ENCODE results near the gene SLC16A4. TPM values are rescaled to one million over a fixed set of nuclear protein-coding genes. Genes with fewer than 3 reads are reported as not detected.

The SLC16A4 gene
- total and polyA plus RNA-seq, 12 donors = 1.3 to 3.5 (median 2.4) TPM

GRCh38 chr1:110430366-110430765 lies 39.5 kb upstream of the SLC16A4 start:
- no peak overlapping the region for H3K27ac ChIP-seq
- no peak for TF ChIP-seq CTCF (IDR thresholded peaks at IDR 0.05)
- H3K36me3 ChIP-seq = no peaks in the 10 kb centered on the region
- H3K9me3 ChIP-seq = no peaks in the 10 kb centered on the region
- no peak overlapping the region for H3K4me3 ChIP-seq
- no peak for DNase-seq
- H3K27me3 ChIP-seq = peaks cover 0 to 3% (median 0%) of the 10 kb centered on the region in 7 donors
- WGBS, 2 donors = 68 to 79% methylated on average over 6 of the region's 6 CpGs
- ATAC-seq = no peak
- intact Hi-C loops (cut with DNase I) = no loop called here
- H3K4me1 ChIP-seq = peaks cover 0 to 22% (median 10%) of the 10 kb centered on the region in 9 donors

- intact Hi-C loops (cut with DNase I) = no loop called here
- 74 to 79% methylated on average over 4 of the region's 4 CpGs for WGBS, 2 donors
- TF ChIP-seq CTCF (IDR thresholded peaks at IDR 0.05) = no peak
- Histone ChIP-seq H3K4me1 (peaks cover 0 to 20% (median 11%) of the 10 kb centered on the region in 9 donors), H3K27me3 (peaks cover 0 to 3% (median 0%) of the 10 kb centered on the region in 7 donors), H3K4me3 (no peak overlapping the region), H3K36me3 (no peaks in the 10 kb centered on the region), H3K27ac (no peak overlapping the region), H3K9me3 (no peaks in the 10 kb centered on the region)
- no peak for ATAC-seq
- DNase-seq = no peak
These were observed 38.1 kb upstream of the SLC16A4 start for GRCh38 chr1:110428946-110429345.

- no peak overlapping the region for H3K27ac ChIP-seq
- no peak for TF ChIP-seq CTCF (IDR thresholded peaks at IDR 0.05)
- H3K4me3 ChIP-seq = no peak overlapping the region
- H3K9me3 ChIP-seq = no peaks in the 10 kb centered on the region
- H3K4me1 ChIP-seq = peaks cover 0 to 16% (median 11%) of the 10 kb centered on the region in 9 donors
- intact Hi-C loops (cut with DNase I) = no loop called here
- ATAC-seq = no peak
- no peaks in the 10 kb centered on the region for H3K36me3 ChIP-seq
- no peak for DNase-seq
- peaks cover 0 to 3% (median 0%) of the 10 kb centered on the region in 7 donors for H3K27me3 ChIP-seq
- 50 to 61% methylated on average over 4 of the region's 4 CpGs for WGBS, 2 donors
These were observed 36.0 kb upstream of the SLC16A4 start for GRCh38 chr1:110426854-110427253.

GRCh38 chr1:110425612-110426152 lies 34.9 kb upstream of the SLC16A4 start:
- ATAC-seq = peak in 7 of 8 donors; percentile 59 to 81 (median 69)
- H3K36me3 ChIP-seq = no peaks in the 10 kb centered on the region
- 55 to 58% methylated on average over 9 of the region's 9 CpGs for WGBS, 2 donors
- H3K9me3 ChIP-seq = no peaks in the 10 kb centered on the region
- H3K27ac ChIP-seq = peak overlapping the region in 9 of 10 donors; percentile 21 to 82 (median 48)
- H3K4me3 ChIP-seq = no peak overlapping the region
- no peak for TF ChIP-seq CTCF (IDR thresholded peaks at IDR 0.05)
- H3K27me3 ChIP-seq = no peaks in the 10 kb centered on the region
- DNase-seq = peak; percentile 25 to 67
- intact Hi-C loops (cut with DNase I) = no loop called here
- peaks cover 0 to 16% (median 11%) of the 10 kb centered on the region in 9 donors for H3K4me1 ChIP-seq
